Measurements from ENCODE around the gene FLT4.

Gene FLT4

DNA sequence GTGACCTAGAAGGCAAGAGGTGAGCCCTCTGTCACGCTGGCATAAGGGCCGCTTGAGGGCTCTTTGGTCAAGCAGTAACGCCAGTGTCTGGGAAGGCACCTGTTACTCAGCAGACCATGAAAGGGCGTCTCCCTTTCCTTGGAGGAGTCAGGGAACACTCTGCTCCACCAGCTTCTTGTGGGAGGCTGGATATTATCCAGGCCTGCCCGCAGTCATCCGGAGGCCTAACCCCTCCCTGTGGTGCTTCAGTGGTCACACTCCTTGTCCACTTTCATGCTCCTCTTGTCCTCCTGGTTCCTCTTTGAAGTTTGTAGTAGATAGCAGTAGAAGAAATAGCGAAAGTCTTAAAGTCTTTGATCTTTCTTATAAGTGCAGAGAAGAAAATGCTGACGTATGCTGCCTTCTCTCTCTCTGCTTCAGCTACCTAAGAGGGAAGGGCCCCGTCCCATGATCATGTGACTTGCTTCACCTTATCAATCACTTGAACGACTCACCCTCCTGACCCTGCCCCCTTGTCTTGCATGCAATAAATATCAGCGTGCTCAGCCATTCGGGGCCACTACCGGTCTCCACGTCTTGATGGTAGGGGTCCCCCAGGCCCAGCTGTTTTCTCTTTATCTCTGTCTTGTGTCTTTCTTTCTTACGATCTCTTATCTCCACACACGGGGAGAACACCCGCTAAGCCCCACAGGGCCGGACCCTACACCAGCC is 41.4 kb downstream of the FLT4 start:
- DNase-seq = no peak

DNA sequence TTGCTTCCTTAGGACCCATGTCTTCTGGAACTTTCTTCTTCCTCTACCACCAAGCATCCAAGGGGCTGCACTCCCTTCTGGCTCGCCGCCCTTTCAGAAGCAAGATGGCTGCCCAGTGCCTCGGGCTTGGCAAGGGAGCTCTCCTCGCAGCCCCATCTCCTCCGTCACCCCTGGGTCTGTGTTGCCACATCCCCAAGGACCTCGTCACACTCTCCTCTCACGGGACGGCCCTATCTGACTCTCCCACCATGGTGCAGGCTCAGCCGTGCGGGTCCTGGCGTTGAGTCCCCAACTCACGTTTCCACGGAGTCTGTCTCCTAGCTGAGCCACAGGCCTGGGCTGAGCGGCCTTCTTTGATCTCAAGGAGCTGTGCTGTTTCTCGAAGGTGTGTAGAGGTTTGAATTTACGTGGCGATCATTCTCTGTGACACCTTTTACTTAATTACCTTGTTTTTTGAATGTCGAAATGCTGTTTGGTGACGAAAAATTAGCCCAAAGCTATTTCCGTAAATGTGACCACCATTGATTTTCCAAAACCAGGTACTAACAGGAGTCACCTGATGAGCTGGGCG is 43.1 kb downstream of the FLT4 start:
- no peak for DNase-seq

DNA sequence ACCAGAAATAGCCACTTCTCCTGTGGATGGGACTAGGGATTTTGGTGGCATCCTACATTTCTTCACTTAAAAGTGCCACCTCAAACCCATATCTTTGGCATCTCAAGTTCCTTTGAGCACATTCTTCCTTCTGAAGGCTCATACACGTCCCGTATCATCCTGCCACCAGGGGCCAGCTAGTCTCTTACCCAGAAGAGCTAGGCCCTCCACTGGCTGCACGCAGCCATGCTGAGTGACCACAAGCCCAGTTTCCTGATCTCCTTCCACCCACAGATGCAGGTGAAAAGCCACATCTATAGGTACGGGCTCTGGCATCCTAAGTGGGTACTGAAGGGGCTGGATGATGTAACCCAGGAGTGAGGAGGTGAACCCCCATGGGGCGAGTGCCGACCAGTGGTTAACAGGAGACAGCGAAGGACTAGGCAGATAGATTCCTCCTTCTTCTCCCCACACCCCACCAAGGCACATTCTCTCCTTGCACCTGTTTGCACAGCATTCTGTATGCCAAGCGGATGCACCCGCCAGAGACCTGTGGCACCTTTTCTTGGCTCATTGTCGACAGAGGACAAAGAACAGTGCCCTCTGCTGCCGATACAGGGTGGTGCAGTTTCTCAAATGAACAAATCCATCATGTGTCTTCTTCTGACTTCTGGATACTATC is 43.7 kb downstream of the FLT4 start:
- DNase-seq = no peak

DNA sequence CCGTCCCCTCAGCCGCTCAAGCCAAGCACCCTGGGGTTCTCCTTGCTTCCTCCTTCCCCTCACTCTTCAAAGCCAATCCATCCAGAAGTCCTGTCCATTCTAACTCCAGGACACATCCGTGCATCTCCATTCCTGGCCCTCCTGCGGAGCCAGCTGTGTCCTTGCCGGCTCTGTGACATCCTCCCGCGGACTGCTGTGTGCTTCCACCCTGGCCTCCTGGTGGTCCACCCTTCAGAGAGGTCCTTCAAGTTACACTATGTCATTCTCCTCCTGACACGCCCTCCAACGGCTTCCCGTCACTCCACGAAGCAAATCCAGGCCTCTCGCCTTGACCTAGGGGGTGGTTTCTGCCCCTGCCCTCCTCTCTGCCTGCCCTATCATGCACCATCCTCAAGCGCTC is 45.1 kb downstream of the FLT4 start:
- no peak for DNase-seq

DNA sequence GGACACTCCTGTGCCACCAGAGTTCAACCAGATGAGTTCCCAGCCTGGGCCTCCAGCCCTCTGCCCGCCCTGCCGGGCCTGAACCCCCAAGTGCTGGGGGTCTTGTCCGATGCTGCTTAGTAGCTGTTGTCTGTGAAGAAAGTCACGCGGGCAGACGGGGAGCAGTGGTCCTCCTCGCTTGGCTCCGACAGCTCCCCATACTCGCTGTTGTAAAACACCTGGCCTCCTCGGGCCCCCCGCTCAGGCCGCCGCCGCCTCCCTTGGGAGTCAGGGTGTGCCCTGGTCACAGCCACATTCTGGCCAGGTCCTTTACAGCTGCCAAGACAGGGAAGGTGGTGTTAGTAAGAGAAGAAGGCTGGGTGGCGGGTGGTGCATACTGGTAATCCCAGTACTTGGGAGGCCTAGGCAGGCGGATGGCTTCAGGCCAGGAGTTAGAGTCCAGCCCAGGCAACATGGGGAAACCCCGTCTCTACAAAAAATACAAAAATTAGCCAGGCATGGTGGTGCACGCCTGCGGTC is 46.3 kb downstream of the FLT4 start:
- DNase-seq = no peak

DNA sequence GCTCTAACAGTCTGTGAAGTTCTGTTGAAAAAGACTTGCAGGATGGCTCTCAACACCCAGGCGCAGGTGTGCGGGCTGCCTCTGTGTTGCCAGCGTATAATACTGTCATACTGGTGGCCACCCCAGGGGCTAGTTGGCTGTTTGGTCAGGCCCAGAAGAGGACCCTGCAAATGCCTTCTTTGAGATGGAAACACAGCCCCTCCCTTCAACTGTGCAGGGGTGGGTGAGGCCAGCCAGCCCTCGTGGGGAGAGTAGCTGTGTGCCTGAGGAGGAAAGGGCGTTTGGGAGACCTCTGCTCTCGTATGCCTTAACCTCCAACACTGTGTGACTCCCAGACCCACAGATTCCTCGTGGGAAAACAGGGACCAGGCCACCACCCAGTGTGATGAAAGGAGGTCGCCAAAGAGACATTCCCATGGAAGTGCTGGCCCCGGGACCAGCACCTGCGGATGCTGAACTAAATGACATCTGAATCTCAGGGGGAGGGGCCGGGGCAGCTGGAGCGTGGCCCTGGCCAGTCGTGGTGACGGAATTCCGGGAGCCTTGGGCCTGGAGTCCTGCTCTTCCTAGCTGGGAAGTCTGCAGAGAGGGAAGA is 46.8 kb downstream of the FLT4 start:
- no peak for DNase-seq

DNA sequence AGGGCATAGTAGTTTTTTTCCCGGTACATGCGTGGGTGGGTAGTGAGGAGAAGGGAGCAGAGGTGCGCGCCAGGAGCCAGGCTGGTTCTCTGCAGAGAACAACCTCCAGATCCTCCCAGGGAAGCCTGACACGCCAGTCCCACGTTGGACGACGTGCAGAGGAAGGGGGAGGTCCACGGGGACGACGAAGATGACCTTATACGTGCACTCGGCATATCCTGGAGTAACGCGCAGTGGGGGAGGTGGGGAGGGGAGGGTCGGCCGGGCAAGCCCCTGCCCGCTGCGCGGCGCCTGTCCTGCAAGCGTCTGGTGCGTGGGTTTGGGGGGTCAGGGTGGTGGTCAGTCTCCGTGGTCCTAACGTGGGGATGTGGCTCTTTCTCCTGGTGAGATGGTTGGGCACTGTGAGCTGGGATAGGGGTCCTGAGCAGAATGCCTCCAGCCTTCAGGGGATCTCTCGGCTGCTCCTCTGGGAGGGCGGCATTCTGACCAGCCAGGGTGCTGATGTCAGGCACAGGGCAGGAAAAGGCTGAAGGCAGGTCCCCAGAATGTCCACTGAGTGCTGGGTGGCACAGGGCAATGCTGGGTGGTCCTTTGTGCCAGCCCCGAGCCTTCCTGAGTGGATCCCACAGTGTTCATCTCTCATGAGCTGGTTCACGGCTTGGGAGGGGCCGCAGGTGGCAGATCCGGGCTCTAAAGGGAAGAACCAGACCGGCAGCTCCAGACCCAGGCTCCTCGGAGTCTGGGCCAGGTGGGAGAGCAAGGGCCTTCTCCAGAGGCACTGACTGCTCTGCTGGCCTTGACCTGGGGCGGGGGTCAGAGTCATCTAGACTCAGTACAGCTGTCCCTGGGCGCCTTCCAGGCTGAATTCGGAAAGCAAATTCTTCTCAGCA is 47.6 kb downstream of the FLT4 start:
- no peak for DNase-seq

DNA sequence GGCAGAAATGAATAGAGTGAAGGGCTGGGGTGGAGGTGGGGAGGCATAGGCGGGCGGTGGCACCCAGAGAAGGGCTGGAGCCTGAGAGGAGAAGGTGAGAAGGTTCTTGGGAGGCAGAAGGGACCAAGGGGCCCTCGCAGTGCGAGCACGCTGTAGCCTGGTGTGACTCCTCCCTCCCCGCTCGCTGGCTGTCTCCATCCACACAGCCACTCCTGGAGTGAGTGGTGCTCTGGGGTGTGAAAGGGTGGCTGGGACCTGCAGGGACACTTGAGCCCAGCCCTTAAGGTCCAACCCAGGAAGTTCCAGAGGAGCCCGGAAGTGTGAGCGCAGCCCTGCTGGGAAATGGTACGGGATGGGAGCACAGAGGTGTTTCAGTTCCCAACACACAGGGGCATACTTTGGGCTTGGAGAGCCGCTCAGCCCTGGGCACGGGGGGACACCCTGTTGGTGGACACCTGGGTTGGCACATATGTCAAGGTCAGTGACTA is 48.8 kb downstream of the FLT4 start:
- DNase-seq = no peak

DNA sequence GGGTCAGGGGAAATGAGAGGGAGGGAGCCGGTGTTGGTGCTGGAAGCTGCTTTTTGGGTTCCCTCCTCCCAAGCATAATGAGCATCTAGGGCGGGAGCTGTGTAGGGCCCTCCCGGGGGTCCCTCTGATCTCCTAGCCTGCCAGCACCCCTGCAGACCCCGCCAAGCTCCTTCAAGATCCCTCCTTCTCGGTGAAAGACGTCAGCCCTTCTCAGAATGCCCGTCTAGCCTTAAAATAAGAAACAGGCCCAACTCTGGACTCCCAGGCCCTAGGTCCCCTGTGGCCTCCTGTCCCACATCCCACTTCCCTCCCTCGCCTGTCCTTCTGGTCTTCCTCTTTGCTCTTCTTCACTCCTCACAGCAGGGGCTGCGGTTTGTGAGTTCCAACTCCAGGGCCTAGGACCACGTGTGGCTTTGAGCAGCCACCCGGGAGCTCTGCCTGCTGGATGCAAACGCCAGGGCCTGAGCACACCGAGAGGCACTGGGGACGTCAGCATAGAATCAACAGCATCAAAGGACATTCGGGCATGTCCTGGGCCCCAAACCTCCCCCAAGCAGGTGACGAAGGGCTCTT is 49.3 kb downstream of the FLT4 start:
- DNase-seq = no peak

DNA sequence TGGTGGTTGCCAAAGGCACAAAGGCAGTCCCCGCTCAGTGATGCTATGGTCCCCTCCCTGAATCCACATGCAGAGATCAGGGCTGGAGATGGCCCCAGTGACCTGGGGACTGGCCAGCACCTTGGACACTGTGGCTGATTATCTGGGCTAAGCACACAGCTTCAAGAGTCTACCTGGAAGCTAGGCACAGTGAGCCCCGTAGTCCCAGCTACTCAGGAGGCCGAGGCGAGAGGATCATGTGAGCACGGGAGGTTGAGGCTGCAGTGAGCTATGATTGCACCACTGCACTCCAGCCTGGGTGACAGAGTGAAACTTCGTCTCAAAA is 49.8 kb downstream of the FLT4 start:
- DNase-seq = no peak

DNA sequence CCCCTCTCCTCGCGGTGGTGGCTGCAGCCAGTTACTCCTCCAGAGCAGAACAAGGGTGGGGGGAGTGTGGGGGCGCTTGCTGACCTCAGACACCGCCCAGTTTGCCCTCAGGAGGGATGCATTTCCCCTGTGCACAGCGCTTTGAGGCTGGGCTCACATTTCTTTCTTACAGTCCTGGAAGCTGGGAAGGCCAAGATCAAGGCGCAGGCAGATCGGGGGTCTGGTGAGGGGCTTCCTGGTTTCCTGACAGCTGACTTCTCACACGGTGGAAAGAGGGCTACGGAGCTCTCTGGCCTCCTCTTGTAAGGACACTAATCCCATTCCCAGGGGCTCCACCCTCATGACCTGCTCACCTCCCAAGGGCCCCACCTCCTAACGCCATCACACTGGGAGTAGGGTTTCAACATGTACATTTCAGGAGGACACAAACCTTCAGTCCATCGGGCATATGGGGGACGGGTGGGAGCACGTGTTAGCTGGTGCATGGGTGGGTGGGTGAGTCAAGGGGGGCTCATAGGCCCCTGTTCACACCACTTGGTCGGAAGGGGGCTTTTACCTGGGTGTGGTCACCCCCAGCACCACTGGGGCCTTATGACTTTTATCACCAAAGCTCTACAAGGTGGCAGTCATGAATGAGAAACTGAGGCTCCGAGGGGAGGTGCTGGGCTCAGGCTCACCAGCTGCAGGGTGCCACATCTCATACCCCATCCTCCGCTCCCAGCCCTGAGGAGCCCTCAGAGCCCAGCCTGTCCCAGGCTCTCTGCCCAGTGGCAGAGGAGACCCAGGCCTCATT is 50.4 kb downstream of the FLT4 start:
- DNase-seq = no peak

DNA sequence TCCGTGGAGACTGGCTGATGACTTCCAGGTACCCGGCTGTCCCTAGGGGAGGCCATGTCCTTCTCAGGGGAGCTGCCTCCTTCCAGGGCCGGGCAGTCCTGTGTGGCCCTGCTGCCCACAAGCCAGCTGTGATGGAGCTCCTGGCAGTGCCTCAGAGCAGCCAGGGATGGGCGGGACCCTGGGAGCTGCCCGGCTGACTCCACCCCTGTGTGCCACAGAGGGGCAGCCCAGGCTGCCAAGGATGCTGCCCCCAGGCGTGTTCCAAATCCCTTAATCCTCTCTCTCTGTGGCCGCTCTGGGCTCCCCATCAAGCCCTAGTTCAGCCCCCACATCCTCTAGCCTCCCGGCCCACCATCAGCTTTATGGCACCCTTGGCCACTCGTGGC is 51.1 kb downstream of the FLT4 start:
- DNase-seq = no peak

DNA sequence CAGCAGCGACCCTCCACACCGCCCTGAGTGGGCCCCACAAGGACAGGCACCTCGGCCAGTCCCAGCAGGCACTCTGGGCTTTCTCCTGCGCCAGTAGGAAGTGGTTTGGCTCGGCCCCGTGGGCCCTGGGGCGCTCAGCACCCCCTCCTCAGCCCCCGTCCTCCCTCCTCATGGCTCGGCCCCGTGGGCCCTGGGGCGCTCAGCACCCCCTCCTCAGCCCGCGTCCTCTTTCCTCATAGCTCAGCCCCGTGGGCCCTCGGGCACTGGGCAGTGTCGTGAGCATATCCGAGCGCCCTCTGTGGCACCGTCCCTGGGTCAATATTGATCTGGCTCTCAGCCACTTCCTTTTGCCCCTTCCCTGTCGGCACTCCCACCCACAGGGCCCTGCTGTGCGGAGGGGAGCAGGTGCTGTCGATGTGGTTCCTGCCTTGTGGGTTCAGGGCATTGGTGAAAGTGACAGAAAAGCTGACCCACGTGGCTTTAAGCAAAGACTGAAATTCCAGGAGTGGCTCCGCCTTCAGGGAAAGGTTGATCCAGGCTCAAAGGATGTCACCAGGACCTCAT is 52.6 kb downstream of the FLT4 start:
- no peak for DNase-seq

DNA sequence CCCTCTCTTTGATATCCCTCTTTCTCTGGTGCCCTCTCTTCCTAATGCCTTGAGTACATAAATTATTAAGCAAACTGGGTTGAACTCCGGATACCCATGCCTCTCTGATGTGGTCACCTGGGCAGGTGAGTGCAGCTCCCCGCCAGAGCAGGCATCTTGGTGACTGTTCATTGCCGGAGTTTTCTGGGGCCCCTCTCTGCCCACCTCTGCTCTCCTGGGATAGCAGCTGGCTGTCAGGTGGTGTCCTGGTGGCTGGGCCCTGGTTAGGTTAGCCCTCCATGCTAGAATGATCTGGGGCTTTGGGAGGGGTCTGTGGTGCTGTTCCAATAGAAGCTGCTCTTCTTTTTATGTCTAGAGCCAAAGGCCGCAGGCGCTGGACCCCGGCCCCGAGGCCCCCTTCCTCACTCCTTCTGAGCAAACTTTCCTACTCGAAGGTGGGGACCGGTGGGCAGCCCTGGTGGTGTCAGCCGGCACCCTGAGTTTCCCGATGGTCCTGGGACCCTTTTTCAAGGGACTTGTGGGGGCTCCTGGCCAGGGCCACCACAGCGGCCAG is 53.2 kb downstream of the FLT4 start:
- DNase-seq = no peak

DNA sequence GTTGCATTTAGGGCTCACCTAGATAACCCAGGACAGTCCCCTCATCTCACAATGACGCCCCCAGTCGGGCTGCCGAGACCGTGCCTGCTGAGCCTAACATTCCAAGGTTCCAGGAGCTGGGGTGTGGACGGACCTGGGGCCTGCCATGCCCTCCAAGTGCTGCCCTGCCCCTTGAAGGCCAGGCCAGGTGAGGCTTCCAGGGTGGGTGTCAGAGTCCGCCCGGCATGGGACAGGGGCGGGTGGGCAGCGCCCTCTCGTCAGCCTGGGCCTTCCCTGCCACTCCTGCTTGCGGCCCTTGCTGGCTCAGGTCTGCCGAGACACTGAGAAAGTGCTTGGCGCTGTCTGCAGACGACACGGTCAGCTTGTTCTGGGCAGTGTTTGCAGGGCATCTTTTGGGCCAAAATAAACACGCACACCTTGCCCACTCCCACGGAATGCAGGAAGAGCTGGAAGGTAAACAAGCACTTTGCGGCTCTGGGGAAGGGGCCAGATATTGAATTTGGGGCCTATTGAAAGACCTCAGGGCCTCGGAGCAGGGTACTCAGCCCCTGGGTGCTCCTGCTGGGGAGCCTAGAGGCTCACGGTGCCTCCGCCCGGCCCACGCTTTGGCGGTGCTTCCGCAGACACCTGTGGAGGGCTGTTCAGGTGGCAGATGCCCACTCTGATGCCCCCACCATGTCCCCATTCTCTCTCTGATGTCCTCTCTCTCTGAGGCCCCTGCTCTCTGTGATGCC is 53.9 kb downstream of the FLT4 start:
- DNase-seq = no peak

DNA sequence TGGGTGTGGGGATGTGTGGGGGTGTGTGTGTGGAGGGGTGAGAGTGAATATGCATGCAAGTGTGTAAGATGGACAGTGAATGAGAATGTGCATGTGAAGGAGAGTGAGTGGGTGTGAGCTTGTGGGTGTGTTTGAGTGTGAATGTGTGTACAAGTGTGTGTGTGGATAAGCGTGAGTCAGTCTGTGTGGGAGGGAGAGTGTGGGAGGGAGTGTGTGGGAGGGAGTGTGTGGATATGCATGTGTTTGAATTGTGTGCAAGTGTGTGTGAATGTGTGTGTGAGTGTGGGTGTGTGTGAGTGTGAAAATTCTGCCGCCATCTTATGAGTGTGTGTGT is 54.4 kb downstream of the FLT4 start:
- DNase-seq = no peak

DNA sequence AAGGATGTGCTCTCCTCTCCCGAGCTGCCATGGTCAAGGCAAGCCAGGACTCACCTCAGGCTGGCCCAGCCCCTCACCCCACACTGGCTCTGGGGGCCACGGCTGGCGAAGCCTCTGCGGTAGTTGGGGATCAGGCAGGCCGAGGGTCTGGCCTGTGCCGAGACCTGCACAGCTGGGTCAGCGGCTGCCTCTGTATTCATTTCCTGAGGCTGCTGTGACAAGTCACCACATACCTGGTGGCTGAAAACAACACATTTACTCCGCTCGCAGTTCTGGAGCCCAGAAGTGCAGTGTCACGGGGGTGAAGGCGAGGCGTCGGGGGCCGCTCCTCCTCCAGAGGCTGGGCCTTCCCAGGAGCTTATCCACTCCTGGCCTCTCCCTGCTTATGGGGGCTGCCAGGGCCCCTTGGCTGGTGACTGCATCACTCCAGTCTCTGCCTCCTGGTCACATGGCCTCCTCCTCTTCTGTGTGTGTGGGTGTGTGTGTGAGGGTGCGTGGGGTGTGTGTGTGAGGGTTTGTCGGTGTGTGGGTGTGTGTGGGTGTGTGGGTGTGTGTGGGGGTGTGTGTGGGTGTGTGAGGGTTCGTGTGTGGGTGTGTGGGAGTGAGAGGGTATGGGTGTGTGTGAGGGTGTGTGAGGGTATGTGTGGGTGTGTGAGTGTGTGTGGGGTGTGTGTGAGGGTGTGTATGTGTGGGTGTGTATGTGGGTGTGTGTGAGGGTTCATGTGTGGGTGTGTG is 54.9 kb downstream of the FLT4 start:
- no peak for DNase-seq

DNA sequence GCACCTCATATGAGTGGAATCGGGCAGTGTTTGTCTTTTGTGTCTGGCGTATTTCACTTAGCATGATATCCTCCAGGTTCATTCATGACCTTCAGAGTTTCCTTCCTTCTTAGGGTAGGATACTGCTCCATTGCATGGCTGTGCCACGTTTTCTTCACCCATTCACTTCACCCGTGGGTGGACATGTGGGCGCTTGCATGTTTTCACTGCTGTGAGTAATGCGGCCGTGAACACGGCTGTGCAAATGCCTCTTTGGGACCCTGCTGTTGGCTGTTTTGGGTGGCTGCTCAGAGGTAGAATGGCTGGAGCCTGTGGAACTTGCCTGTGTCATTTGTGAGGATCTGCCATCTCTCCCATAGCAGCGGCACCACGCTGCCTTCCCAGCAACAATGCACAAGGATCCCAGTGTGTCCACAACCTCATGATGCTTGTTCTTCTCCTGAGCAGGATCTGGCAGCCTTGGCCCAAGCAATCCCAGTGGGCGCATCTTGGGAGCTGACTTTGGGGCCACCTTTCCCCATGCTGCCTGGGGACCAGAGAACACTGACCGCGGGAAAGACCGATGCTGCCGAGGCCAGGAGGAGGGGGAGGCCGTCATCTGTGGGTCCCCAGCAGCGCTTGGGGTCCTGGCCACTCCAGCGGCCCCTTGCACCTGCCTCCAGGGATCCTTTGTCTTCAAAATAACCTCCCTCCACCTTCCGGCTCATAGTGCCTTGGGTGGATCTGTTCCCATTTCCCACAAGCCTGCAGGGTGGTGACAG is 55.8 kb downstream of the FLT4 start:
- no peak for DNase-seq

Measured in right kidney (tissue), 1 donor.